Ammon's horn (tissue), 1 donor: ENCODE data around the gene NECAB2.

ENCODE experiments used
- DNase-seq: peaks from one replicate; pipeline ENCODE4 v3.0.0-alpha.2; 2016; ENCODE audit warnings: low spot score

The NECAB2 gene

DNA sequence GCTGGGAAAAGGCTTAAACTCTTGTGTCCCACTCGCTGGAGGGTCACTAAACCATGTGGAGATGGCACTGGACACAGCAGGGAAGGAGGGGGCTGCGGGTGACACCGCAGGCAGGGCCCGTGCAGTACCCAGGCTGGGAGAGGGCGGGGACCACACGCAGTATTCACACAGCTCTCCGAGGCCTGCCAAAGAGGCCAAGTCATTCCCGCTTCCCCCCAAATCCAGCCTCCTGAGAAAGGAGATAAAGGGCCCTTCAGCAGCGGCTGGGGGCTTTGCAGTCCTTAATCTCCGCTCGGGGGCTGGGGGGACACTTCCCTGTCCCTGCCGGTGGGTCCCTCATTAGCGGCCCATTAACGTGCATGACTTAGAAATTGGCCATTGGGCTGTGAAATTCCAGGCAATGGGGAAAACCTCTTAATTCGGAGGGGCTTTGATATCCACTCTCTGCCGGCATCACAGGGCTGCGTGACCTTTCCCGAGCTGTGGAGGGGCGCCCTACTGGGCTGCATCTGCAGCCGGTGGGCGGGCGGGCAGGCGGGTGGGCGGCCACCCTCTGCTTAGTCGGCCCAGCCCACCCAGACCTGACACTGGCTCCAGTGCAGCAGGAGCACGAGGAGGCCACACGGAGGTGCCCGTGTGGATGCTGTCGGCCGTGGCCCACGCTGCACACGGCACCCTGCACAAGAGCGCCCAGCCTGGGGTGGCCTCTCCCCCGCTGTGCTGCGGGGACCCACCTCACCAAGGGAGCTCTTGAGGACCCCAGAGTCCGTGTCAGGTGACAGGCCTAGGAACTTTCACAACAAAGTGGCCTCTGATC lies 77.2 kb downstream of the NECAB2 start:
- no peak for DNase-seq

DNA sequence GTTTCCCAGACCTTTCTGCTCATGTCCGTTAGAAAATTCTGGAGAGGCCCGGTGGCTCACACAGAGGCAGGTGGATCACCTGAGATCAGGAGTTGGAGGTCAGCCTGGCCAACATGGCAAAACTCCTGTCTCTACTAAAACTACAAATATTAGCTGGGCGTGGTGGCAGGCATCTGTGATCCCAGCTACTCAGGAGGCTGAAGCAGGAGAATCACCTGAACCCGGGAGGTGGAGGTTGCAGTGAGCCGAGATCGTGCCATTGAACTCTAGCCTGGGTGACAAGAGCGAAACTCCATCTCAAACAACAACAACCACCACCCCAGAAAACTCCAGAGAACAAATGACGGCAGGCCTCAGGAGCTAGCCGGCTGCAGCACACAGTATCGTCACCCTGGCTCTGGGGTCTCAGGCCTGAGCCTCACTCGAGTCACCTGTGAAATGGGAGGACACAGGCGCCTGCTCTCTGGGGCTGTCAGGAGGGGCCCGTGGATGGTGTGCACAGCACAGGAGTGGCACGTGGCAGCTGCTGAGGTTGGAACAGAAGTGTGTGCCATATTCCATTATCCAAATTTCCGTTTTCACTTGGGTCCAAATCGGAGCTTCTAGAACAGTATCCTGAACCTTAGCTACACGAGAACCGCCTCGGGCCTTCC lies 77.9 kb downstream of the NECAB2 start:
- no peak for DNase-seq

DNA sequence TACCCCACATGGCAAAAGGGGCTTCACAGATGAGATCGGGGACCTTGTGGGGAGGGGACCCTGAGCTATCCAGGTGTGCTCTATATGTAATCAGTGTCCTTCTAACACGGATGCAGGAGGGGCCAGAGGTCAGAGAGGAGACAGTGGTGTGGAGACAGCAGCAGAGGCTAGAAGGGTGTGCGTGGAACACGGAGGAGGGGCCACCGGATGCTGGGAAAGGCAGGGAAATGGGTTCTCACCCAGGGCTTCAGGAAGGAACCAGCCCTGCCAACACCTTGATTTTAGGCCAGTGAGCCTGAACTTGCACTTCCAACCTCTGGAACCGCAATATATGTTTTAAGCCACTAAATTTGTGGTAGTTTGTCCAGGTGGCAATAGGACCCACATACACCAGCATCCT lies 79.2 kb downstream of the NECAB2 start:
- no peak for DNase-seq

DNA sequence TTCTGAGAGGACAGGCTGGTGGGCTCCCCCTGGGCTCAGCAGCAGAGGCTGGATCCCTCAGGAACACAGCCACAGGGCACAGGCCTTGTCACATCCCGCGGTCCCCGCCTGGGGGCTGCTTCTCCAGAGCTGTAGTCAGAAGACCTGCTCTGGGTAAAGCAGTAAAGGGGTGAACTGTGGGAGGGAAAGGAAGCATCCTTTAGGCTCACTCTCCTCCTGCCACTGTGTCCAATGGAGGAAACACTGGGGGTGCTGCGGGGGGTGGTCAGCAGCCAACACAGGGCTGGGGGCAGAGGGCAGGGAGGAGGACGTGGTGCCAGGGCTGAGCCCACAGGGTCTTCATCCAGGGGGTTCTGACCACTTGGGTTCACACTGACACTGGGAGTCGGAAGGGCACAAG lies 79.6 kb downstream of the NECAB2 start:
- DNase-seq, result no peak

DNA sequence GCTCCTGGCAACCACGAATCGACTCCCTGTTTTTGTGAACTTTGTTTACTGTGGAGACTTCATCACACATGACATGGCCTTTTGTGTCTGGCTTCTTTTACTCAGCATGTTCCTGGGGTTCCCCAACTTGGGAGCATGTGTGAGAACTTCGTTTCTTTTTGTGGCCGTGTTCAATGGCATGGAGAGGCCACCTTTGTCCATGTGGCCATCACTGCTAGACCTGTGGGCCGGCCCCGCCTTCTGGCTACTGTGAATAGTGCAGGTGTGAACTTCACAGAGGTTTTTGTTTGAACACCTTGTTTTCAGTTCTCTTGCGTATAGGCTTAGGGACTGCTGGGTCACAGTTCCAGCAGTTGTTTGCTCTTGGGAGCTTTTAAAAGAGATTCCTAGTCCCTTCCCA lies 80.2 kb downstream of the NECAB2 start:
- DNase-seq, result no peak

DNA sequence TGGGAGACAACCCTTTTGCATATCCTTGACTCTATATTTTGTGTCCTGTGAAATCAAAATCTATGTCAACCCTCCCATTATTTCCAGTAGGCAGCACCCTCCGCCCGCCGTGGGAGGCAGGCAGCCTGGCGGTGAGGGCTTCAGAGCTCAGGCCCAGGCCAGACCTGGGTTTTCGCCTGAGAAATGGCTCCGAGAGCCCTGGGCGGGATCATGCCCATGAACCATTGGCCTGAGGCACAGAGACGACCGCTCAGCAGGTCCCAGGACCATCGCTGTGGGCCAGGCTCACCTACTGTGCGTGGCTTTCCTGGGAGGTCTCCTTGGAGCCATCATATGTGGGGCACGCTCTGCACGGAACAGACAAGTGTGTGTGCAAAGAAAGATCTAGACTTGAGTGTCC lies 80.8 kb downstream of the NECAB2 start:
- no peak for DNase-seq

DNA sequence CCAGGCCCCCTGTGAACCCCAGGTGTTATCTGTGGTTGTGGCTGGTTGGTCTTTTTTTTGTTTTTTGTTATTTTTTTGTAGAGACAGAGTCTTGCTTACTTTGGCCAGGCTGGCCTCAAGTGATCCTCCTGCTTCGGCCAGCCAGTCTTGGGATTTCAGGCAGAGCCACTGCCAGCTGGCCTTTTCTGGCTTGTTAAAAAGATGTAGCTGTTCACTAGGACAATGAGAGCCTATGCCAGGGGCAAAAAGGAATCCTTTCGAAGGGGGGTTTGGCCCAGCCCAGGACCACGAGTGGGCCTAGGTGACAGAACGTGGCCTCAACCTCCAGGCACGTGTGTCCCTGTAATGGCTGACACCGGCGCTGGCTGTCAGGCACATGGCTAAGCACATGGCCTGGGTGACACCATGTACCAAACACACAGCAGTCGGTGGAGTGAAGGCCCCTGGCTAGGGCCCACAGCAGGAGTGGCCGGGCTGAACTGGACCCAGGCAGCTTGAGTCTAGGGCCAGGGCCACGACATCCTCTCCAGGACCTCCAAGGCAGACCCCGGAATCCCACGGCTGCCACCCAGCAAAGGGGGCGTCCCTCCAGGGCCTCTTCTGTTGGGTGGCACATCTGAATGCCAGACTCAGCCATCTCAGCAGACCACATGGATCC lies 81.5 kb downstream of the NECAB2 start:
- DNase-seq, result no peak

DNA sequence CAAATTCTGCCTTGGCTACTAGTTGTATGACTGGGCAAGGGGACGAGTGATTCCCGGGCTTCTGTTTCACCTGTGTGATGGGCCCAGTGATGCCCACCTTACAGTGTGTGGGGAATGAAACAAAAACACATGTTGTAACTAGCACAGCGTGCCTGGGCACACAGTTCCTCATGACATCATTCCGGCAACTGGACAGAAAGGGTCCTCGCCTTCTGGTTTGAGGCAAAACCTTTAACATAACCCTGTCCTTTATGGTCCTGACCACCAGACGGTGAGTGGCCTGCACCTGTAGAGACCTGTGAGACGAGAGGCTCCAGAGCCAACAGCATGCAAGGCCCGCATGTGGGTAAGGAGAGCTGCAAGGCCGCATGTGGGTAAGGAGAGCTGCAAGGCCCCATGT lies 82.3 kb downstream of the NECAB2 start:
- DNase-seq, result no peak

DNA sequence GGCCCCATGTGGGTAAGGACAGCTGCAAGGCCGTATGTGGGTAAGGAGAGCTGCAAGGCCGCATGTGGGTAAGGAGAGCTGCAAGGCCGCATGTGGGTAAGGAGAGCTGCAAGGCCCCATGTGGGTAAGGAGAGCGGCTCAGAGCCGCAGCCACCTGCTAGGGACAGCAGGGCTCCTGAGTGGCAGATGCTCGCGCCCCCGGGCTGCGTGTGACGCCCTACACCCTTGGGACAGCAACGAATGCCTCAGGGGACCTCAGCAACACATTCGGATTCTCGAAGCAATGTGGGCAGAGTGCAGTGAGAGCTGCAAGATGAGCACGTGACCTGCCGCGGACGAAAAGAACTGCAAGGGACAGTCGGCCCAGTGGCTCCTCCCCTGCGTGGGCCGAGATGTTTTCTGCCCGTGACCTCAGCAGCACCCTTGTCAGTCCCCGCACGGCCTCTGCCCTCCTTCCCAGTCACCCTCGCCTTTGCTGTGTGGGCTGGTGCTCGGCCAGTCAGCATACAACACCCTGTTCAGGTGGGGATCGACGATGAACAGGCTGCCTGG lies 84.1 kb downstream of the NECAB2 start:
- no peak for DNase-seq
